Epithelial cell of esophagus (primary cell): ENCODE data around the gene FHIT.
"Not testable (repeated sequence)": the region's sequence is repeated elsewhere in the genome, so short reads cannot be mapped to it uniquely, and the experiment has no call there.

Experiments
- DNase-seq: peaks from one replicate; pipeline ENCODE4 v3.0.0; 2010; ENCODE audit warnings: low read depth
- H3K4me3 ChIP-seq: 2 replicates; pipeline ENCODE4 v1.5.1; 2011; ENCODE audit warnings: mild to moderate bottlenecking, low read length, control low read depth
- TF ChIP-seq, protein P1 (sequence below): IDR thresholded peaks from 2 replicates; pipeline ENCODE4 v1.5.1; 2011; ENCODE audit warnings: low read depth, mild to moderate bottlenecking, low read length, control low read depth, inconsistent platforms; ENCODE audit not compliant: insufficient read depth; ENCODE audit errors: missing control alignments

FHIT gene

DNA sequence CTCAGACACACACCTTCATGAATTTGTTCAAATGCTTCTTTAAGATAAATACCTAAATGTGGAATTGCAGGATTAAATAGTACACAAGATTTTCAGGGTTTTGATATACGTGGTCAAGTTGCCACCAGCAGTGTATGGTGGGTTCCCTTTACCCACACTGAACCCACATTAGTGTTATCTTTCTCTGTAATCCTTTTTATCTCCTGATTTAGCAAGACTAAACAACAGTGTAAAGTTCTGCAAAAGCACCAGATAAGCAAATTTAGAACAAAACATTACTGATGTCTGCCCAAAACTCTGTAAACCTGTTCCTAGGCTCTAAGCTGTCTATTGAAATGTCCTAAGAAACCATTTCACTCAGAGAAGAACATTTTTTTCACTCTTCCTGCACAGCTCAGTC is 352.9 kb downstream of the FHIT start:
- no peak overlapping the region for H3K4me3 ChIP-seq
- DNase-seq, result no peak
- TF ChIP-seq, protein P1, sequence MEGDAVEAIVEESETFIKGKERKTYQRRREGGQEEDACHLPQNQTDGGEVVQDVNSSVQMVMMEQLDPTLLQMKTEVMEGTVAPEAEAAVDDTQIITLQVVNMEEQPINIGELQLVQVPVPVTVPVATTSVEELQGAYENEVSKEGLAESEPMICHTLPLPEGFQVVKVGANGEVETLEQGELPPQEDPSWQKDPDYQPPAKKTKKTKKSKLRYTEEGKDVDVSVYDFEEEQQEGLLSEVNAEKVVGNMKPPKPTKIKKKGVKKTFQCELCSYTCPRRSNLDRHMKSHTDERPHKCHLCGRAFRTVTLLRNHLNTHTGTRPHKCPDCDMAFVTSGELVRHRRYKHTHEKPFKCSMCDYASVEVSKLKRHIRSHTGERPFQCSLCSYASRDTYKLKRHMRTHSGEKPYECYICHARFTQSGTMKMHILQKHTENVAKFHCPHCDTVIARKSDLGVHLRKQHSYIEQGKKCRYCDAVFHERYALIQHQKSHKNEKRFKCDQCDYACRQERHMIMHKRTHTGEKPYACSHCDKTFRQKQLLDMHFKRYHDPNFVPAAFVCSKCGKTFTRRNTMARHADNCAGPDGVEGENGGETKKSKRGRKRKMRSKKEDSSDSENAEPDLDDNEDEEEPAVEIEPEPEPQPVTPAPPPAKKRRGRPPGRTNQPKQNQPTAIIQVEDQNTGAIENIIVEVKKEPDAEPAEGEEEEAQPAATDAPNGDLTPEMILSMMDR, result no peak

DNA sequence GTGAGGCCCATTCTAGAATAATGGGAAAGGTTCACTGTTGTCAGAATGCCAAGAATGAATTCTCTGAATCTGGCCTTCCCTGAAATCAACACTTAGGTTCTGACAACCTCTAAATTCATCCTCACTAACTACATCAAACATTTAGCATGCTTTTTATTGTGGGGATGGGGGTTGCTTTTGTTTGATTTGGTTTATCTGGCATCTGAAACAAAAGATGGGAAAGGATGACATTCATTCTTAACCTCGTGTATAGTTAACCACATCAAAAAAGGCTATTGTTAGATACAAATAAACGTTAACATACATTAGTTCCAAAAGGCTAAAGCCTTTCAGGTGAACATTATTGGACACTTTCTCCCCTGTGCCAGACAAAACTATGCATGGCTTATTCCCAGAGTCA is 357.3 kb downstream of the FHIT start:
- no peak overlapping the region for H3K4me3 ChIP-seq
- no peak for DNase-seq
- TF ChIP-seq, protein P1, result no peak

DNA sequence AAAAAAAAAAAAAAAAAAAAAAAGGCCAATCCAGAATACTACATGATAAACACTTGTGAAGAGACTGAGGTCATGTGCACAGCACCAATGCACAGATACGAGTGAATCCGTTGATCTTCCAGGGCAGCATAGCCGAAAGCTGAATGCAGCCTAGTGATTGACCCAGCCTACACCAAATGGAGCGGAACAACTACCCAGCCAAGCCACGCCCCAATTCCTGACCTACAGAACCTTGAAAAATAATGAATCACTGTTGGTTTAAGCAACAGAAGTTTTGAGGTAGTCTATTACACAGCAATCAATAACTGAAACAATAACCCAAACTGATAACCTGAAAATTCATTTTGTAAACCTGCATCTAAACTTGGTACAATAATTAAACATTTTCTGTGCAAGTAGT is 361.0 kb downstream of the FHIT start:
- TF ChIP-seq, protein P1, result no peak
- peak; percentile 13 for DNase-seq
- H3K4me3 ChIP-seq, result no peak overlapping the region

DNA sequence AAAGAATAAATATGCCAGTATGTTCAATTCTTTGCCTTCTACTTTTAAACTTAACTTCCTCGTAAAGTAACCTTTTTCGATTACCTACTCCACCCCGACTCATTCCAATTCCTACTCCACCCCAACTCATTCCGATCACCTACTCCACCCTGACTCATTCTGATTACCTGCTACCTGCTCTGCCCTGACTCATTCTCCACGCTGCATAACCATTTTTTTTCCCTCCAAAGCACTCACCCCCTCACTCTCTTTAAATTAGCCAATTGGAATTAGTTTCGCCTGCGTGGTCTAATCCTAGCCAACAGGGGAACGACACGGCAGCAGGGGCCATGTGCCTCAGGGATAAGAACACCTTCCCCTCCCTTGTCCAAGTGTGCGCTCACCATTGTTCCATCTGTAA is 362.3 kb downstream of the FHIT start:
- DNase-seq, result peak; percentile 53
- not testable (repeated sequence) for H3K4me3 ChIP-seq

DNA sequence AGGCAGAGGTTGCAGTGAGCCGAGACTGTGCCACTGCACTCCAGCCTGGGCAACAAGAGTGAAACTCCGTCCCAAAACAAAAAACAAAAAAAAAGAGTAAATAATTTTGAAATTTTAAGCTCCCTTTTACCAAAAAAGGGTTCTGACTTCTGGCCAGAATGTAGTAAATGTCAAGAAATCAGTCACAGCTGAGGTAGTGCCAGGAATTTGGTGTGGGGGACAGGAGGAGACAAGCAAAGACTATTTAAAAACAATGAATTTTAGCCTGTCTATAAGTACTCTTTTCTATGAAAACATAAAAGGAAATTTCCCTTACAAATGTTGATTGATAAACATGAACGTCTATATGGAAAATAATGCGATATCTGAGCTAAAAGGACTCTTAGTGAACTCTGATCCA is 363.7 kb downstream of the FHIT start:
- no peak for DNase-seq
- TF ChIP-seq, protein P1, result no peak
- H3K4me3 ChIP-seq, result no peak overlapping the region

DNA sequence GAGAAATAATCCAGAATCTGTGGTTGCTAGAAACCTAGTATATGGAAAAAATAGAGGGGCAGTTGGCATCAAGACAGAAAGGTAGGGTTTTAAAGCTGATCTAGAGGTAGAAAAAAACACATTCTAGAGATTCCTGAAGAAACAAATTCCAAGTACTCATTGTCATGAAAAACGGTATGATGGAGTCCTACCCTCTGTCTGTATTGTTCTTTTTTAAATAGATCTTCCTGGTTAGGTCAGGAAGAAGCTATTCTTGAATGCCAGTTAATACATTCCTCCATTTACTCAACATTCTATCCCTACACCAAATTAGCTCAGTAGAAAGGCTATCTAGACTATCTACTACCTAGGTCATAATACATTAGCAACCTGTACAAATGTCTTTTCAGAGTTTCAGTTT is 364.7 kb downstream of the FHIT start:
- no peak for DNase-seq
- no peak overlapping the region for H3K4me3 ChIP-seq
- TF ChIP-seq, protein P1, result no peak

DNA sequence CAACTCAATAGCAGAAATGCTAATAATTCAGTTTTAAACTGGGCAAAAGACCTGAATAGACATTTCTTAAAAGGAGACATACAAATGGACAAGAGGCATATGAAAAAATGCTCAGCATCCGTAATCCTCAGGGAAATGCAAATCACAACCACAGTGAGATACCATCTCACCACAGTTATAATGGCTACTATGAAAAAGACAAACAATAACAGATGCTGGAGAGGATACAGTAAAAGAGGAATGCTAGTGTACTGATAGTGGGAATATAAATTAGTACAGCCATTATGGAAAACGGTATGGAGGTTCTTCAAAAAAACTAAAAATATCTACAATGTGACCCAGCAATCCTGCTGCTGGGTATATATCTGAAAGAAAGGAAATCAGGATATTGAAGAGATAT is 367.2 kb downstream of the FHIT start:
- H3K4me3 ChIP-seq, result no peak overlapping the region
- DNase-seq, result no peak
- TF ChIP-seq, protein P1, result no peak

DNA sequence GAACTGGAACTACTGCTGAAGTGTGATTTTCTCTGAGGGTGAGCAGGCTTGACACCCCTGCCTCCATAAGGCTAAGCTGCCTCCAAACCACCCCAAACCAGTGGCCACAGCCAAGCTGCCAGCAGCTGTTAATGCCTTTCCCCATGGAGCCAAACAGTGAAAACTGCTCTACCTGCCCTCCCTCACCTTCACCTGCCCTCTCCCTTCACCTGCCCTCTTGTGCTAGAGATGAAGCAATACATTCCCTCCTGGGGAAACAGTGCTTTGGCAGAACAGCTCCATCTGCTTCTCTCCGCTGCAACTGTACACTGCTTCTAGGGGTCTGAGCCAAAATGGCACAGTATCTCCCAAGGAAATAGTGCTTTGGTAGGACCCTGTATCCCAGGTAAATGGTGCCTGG is 374.1 kb downstream of the FHIT start:
- TF ChIP-seq, protein P1, result no peak
- H3K4me3 ChIP-seq, result no peak overlapping the region
- no peak for DNase-seq
